Measurements from ENCODE around the gene CCR7.

CCR7 gene

GRCh38 chr17:40564883-40565768 lies at the start of gene CCR7:
Gene CCR7 (minus strand): TSS chr17:40565472. CDS start chr17:40565409, 63 bp downstream.
- peak; percentile 94 for DNase-seq

DNA sequence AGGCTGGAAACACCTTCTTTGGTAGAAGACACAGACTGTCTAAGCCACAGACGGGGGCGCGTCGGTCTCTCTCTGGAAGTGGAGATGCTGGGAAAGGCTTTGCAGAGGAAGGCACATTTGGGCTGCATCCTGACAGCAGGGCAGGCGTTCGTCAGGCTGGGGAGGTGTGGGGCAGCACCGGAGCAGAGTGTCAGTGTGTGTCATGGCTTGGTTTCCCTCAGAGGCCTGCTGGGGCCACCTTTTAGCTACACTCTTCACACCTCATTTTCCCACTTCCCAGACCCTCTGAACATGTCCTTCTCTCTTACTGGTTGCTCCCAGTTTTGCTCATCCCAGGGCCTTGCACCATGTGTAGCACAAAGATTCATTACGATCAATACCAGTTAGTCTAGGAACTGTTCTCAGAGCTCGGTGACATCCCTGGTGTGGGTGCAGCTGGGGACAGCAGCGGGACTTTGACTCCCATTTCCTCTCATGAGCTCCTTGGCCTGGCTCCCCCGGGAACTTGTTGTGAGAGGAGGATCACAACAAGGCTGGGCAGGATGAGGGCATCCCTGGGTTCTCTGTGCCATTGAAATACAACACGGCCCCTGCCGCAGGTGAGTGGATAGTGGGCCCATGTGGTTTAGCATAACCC lies 49.3 kb upstream of the CCR7 start:
- DNase-seq, result no peak

GRCh38 chr17:40613467-40614154 lies 48.3 kb upstream of the CCR7 start:
- DNase-seq, result no peak

- peak; percentile 83 for DNase-seq
Observed at GRCh38 chr17:40612599-40613244, 47.5 kb upstream of the CCR7 start.

- no peak for DNase-seq
Observed at GRCh38 chr17:40611840-40612474, 46.7 kb upstream of the CCR7 start.

DNA sequence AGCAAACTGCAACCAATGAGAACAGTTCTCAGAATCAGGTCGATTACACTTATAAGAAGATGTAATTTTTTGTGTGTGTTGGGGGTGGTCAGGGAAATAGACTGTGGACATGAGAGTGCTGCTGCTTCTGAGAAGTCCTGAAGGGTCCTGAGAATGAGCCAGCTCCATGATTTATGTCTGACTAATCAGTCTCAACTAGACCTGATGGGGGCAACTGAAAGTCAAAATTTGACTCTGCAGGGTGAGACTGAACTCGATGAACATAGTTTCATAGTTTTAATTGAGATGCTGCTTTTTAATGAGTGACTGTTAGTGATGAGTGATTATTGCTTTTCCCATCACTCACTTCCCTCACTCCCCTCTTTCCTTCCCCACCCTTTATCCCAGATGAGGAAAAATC lies 45.1 kb upstream of the CCR7 start:
- DNase-seq, result no peak

GRCh38 chr17:40608061-40608581 lies 42.8 kb upstream of the CCR7 start:
- DNase-seq, result peak; percentile 70

- DNase-seq, result peak; percentile 77
Observed at GRCh38 chr17:40607641-40608040, 42.4 kb upstream of the CCR7 start.

DNA sequence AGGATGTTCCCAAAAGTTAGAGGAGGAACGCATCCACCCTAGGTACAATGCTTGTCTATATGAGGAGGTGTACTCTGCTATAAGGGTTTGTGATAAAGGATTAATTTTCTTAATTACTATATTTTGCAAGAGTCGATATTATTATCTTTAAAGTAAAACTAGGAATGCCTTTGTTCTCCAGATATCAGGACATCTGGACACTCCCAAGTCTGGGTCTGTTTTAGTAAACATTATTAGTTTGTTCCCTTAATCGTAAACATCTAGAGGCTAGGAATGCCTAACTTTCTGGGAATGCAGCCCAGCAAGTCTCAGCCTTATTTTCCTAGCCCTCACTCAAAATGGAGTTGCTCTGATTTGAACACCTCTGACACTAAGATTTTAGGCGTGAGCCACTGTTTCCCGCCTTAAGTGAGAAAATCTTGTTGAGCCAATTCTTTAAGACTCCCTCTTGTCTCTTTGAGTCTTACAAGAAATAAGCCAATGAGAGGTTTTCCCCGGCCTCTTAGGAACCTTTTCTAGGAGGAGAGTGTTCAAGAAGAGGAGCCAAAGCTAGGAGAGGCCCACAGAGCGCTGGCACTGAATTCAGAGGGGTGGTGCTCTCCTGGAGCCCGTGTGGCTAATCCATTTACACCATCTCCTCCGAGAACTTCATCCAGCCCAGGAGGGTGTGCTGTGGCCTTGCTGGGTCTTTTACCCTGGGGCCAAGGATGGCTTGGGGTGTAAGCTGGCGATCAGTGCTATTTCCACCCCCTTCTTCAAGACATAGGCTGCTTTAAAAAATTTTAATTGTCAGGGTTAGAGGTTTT lies 41.5 kb upstream of the CCR7 start:
- DNase-seq, result no peak

DNA sequence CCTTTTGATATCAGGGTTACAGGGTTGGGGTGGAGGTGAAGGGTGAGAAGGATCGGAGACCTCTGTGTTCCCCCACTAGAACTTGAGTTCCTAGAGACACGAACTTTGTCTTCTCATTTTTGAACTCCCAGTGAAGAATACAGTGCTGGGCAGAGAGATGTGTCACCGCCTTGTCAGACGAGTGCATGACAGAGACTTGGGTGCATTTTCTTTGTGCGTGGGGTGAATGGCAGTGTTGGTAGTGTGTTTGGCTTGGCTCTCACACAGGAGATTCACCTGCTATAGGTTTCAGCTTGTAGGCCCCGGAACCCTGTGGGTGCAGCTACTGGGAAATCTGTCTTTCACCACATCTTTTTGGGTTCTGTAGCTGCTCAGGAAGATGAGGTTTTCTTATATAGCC lies 40.0 kb upstream of the CCR7 start:
- peak; percentile 82 for DNase-seq

GRCh38 chr17:40604327-40605080 lies 39.2 kb upstream of the CCR7 start:
- DNase-seq, result peak; percentile 64

GRCh38 chr17:40602445-40603443 lies 37.5 kb upstream of the CCR7 start:
- DNase-seq, result peak; percentile 87

- DNase-seq, result peak; percentile 52
Observed at GRCh38 chr17:40600486-40601046, 35.3 kb upstream of the CCR7 start.

DNA sequence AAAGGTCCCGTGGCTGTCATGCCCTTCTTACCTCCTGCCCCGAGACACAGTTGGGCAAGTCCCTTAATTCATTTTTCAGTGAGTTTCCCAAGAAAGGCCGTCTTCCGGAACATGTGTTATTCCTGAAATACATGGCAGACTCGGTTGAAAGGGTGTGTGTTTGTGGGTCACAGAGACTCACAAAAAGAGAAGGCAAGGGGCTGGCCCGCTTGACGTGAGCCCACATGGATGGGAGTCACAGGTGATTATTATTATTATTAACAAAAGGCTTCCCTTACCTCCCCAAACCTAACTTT lies 34.1 kb upstream of the CCR7 start:
- DNase-seq, result no peak

- DNase-seq, result peak; percentile 88
Observed at GRCh38 chr17:40598619-40599467, 33.6 kb upstream of the CCR7 start.

- DNase-seq, result no peak
Observed at GRCh38 chr17:40598301-40598618, 33.0 kb upstream of the CCR7 start.

DNA sequence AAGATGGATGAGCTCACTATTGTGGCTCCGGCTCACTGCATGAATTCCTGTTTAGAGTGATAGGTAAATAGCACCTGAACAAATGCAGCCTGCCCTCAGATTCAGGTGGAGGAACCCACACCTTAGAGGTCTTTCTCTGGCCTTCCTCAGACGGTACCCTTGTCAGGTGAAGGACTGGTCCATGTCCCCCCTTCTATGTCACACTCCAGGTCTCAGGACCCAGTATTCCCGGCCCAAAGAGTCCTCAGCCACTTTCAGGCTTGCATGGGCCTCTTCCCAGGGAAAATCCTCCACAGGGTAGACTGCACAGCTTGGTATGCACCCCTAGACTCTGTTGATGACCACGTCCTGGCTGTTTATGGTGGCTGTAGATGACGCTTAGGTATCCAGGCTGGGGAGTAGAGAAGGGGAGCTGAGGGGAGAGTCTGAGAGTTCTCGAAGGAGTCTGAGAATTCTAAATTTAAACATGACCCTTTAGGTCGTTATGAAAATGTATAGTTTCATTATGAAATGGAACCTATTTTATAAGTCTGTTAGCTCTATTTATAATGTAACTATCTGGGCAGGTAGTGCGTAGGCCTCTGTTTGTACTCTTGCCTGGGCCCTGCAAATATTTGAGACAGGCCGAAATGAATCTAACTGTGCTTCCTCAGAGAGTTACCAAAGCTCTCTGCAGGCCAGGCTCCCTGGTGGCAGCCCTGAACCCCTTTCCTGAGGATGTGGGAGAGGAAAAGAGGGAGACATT lies 32.5 kb upstream of the CCR7 start:
- peak; percentile 61 for DNase-seq

- no peak for DNase-seq
Observed at GRCh38 chr17:40597156-40597555, 31.9 kb upstream of the CCR7 start.
